Ovary (tissue), 9 donors: Measurements from ENCODE around the gene PRDM10. TPM values are rescaled to one million over a fixed set of nuclear protein-coding genes. Genes with fewer than 3 reads are reported as not detected.

Source experiments
- DNase-seq, 5 donors: peaks; one replicate each; pipeline ENCODE4 v3.0.0-alpha.2; 2019 to 2020
- H3K27ac ChIP-seq, 2 donors: fragments of 200-600 bp; one replicate each; pipeline versions ENCODE4 v1.5.1 to v1.8.0; 2019 to 2022
- H3K27me3 ChIP-seq: fragments of 200-600 bp; one replicate; pipeline ENCODE4 v1.8.0; 2022
- H3K36me3 ChIP-seq: fragments of 200-600 bp; sonication (generic); one replicate; pipeline ENCODE4 v1.5.1; 2019
- H3K4me1 ChIP-seq: one replicate; pipeline ENCODE4 v1.8.1; 2013; ENCODE audit warnings: mild to moderate bottlenecking, moderate library complexity; ENCODE audit not compliant: insufficient read depth
- H3K4me3 ChIP-seq: fragments of 200-600 bp; sonication (generic); one replicate; pipeline ENCODE4 v1.5.1; 2017
- H3K9me3 ChIP-seq, 2 donors: fragments of 200-600 bp in 1 of 2; sonication (generic) in 1 of 2; one replicate each; pipeline versions ENCODE4 v1.5.1 to v1.8.1; 2013 to 2019; ENCODE audit warnings: mild to moderate bottlenecking in 1 of 2, moderate library complexity in 1 of 2
- EP300 ChIP-seq: sonication (generic); formaldehyde crosslinking; IDR thresholded peaks from one replicate; pipeline ENCODE4 v1.6.1; 2017; ENCODE audit warnings: antibody characterized with exemption
- POLR2A ChIP-seq: fragments of 450-650 bp; IDR thresholded peaks from one replicate; pipeline ENCODE4 v1.6.1; 2017; ENCODE audit warnings: antibody characterized with exemption, mild to moderate bottlenecking, moderate library complexity
- WGBS, 3 donors: extraction: QIAGEN DNeasy Blood & Tissue Kit in 1 of 3; methylation state at CpG; one replicate each; pipeline versions ENCODE4 v1.1.5 to v1.1.7; 2013 to 2017; 5-methylcytosine and 5-hydroxymethylcytosine counted together
- intact Hi-C, 4 donors: fragments of 100-400 bp; cut with DNase I; formaldehyde crosslinking; loops; one replicate each; pipeline versions ENCODE4 v1.11.0 to v1.15.1; 2022 to 2023
- polyA plus RNA-seq, 2 donors: library from polyadenylated mRNA; stranded (reverse); fragments of 200-250 nt in 1 of 2; fragments of 350-450 nt in 1 of 2; fragmentation: Illumina TruSeq in 1 of 2; extraction: RNeasy Lipid Tissue Mini Kit (QIAGEN cat#74804) in 1 of 2; gene quantifications; one replicate each; pipeline ENCODE4 v1.2.3, GENCODE V29; 2013 to 2014
- total RNA-seq, 7 donors: library from RNA; depleted of rRNA in 2 of 7; stranded (reverse); fragments of >200 nt in 2 of 7; fragmentation: NEBNext Ultra II Directional in 3 of 7; extraction: Animal tissue kit (Norgen Biotek cat#: 25700) in 3 of 7; gene quantifications; one replicate each; pipeline versions ENCODE4 v1.1.0 to v1.2.4, GENCODE V29; 2016 to 2023
- TF ChIP-seq, protein P1 (sequence below), 3 donors: fragments of 450-650 bp in 2 of 3; fragments of 200-600 bp in 1 of 3; IDR thresholded peaks; one replicate each; pipeline versions ENCODE4 v1.5.1 to v1.8.0; 2016 to 2022; ENCODE audit warnings: antibody characterized with exemption in 3 of 3, mild to moderate bottlenecking in 1 of 3
- donor health status: DM: no; HTN: no; CAD: no; lungs with moderate emphysema.
- donor health status: DM: no; HTN: no; CAD: no.
- donor health status: Bipolar disorder and iron deficiency.
- donor health status: DM: yes; HTN: yes; CAD: no.
- donor health status: DM: no; HTN: no; CAD: no.
- donor health status: DM: yes; HTN: yes; CAD: no.

Gene PRDM10
- total and polyA plus RNA-seq, 9 donors: 2.5 to 9.4 (median 7.2) TPM

- no peaks in the 10 kb centered on the region for H3K27me3 ChIP-seq
- intact Hi-C loops: no loop called here
- TF ChIP-seq EP300 (no peak), POLR2A (no peak)
Observed at GRCh38 chr11:129967996-129968395, 34.6 kb downstream of the PRDM10 start.

GRCh38 chr11:129965248-129965647 is 37.4 kb downstream of the PRDM10 start:
- Histone ChIP-seq H3K36me3 (no peaks in the 10 kb centered on the region), H3K9me3 (no peaks in the 10 kb centered on the region), H3K27ac (no peak overlapping the region), H3K4me1 (peaks cover 1% of the 10 kb centered on the region), H3K4me3 (no peak overlapping the region), H3K27me3 (no peaks in the 10 kb centered on the region)
- TF ChIP-seq POLR2A (no peak), EP300 (no peak)
- TF ChIP-seq, protein P1, sequence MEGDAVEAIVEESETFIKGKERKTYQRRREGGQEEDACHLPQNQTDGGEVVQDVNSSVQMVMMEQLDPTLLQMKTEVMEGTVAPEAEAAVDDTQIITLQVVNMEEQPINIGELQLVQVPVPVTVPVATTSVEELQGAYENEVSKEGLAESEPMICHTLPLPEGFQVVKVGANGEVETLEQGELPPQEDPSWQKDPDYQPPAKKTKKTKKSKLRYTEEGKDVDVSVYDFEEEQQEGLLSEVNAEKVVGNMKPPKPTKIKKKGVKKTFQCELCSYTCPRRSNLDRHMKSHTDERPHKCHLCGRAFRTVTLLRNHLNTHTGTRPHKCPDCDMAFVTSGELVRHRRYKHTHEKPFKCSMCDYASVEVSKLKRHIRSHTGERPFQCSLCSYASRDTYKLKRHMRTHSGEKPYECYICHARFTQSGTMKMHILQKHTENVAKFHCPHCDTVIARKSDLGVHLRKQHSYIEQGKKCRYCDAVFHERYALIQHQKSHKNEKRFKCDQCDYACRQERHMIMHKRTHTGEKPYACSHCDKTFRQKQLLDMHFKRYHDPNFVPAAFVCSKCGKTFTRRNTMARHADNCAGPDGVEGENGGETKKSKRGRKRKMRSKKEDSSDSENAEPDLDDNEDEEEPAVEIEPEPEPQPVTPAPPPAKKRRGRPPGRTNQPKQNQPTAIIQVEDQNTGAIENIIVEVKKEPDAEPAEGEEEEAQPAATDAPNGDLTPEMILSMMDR (IDR thresholded peaks at IDR 0.05): no peak
- 88 to 89% (median 89%) methylated on average over 3 of the region's 3 CpGs for WGBS, 3 donors
- intact Hi-C loops: no loop called here
- no peak for DNase-seq

More at GRCh38 chr11:129967996-129968395, 34.6 kb downstream of the PRDM10 start:
- WGBS, 3 donors: 84 to 95% (median 90%) methylated on average over 3 of the region's 3 CpGs
- Histone ChIP-seq H3K4me3 (no peak overlapping the region), H3K36me3 (no peaks in the 10 kb centered on the region), H3K9me3 (no peaks in the 10 kb centered on the region), H3K4me1 (peaks cover 1% of the 10 kb centered on the region), H3K27ac (no peak overlapping the region)
- no peak for DNase-seq

DNA sequence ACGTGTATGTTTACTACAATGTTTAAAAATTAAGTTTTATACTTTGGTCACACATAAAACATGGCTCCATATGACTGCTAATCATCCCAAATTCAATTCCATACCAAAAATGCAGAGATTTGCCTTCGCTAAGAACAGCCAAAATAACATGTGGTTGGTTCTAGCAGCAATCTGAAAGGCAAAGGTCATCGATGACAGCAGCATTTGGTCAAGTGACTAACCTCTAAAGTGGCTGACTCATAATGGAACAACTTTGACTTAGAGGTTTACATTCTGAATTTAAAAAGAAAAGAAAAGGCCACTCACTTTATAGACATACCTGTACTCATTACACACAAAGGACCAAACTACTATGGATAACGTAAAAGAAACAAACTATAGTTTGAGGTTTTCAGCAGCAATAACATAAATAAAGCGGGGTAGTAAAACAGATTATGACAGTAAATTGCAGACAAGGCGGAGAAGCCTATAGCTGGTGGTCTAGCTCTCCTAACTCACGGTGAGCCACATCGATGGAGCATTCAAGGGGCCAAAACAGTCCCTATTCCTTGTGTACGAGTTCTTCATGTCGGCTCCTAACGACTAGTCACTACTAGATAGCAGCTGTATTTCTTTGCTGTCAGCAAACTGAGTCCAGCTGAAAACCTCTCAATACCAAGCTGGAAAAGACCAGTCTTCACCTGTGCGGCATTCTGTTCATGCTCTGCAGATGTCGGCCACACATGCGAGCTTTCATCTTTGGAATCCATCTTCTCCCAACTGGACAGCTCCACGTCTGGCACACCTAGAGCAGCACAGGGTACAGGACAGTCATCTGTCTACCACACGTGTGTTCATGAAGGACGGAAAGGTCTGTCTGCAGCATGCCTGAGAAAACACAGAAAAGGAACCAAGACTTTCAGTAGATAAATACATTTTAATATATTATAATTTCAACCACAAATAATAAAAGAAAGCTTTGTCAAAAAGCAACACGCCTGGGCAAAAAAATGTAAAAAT is 42.1 kb downstream of the PRDM10 start:
- WGBS, 3 donors: 92 to 95% (median 93%) methylated on average over 18 of the region's 18 CpGs

DNA sequence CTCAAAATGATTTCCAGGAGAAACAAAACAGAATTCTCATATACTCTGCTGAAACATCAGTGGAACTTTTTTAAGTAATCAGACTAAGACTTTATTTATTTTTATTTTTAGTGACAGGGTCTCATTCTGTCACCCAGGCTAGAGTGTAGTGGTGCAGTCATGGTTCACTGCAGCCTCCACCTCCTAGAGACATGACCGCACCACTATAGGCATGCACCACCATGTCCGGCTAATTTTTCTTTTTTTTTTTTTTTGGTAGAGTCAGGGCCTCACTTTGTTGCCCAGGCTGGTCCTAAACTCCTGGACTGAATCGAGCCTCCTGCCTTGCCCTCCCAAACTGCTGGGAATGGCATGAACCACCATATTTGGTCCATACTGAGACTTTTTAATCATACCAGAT is 42.9 kb downstream of the PRDM10 start:
- intact Hi-C loops: no loop called here
- no peaks in the 10 kb centered on the region for H3K27me3 ChIP-seq

More for the DNA sequence above, 42.1 kb downstream of the PRDM10 start:
- no peaks in the 10 kb centered on the region for H3K36me3 ChIP-seq
- no peak overlapping the region for H3K4me3 ChIP-seq
- no peak for TF ChIP-seq EP300
- no peak for TF ChIP-seq POLR2A
- TF ChIP-seq, protein P1 (IDR thresholded peaks at IDR 0.05): no peak
- DNase-seq: no peak
- no peaks in the 10 kb centered on the region for H3K27me3 ChIP-seq
- no peak overlapping the region for H3K27ac ChIP-seq
- intact Hi-C loops: no loop called here
- peaks cover 1% of the 10 kb centered on the region for H3K4me1 ChIP-seq
- H3K9me3 ChIP-seq: no peaks in the 10 kb centered on the region

More for the DNA sequence above, 42.9 kb downstream of the PRDM10 start:
- peaks cover 1% of the 10 kb centered on the region for H3K4me1 ChIP-seq
- H3K27ac ChIP-seq: no peak overlapping the region
- no peak overlapping the region for H3K4me3 ChIP-seq
- H3K9me3 ChIP-seq: no peaks in the 10 kb centered on the region
- WGBS, 3 donors: 97 to 99% (median 97%) methylated on average over 3 of the region's 3 CpGs
- H3K36me3 ChIP-seq: no peaks in the 10 kb centered on the region
- no peak for DNase-seq
- TF ChIP-seq EP300 (no peak), POLR2A (no peak)
- TF ChIP-seq, protein P1 (IDR thresholded peaks at IDR 0.05): no peak
